ENCODE measurements around the gene CARD8.

DNA sequence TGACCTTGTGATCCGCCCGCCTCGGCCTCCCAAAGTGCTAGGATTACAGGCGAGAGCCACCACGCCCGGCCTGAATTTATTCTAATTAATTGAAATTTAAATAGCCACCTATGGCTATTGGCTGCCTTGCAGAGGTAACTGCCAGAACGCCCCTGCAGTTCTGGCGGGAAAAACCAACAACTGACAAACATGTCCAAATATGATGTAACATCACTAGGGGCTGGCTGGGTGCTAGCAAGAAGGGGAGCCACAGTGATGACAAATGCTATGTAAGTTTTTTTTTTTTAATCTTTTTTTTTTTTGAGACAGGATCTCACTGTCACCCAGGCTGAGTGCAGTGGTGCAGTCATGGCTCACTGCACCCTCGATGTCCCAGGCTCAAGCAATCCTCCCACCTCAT is 72.4 kb downstream of the CARD8 start:
- TF ChIP-seq, protein P1, sequence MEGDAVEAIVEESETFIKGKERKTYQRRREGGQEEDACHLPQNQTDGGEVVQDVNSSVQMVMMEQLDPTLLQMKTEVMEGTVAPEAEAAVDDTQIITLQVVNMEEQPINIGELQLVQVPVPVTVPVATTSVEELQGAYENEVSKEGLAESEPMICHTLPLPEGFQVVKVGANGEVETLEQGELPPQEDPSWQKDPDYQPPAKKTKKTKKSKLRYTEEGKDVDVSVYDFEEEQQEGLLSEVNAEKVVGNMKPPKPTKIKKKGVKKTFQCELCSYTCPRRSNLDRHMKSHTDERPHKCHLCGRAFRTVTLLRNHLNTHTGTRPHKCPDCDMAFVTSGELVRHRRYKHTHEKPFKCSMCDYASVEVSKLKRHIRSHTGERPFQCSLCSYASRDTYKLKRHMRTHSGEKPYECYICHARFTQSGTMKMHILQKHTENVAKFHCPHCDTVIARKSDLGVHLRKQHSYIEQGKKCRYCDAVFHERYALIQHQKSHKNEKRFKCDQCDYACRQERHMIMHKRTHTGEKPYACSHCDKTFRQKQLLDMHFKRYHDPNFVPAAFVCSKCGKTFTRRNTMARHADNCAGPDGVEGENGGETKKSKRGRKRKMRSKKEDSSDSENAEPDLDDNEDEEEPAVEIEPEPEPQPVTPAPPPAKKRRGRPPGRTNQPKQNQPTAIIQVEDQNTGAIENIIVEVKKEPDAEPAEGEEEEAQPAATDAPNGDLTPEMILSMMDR (IDR thresholded peaks at IDR 0.05) = no peak
- no peak for TF ChIP-seq POLR2A (IDR thresholded peaks at IDR 0.05)

Data from upper lobe of left lung (tissue), 4 donors.